Measurements from ENCODE around the gene SEPTIN10.
"Not testable (repeated sequence)": the region's sequence is repeated elsewhere in the genome, so short reads cannot be mapped to it uniquely, and the experiment has no call there.

Gene SEPTIN10

GRCh38 chr2:109633284-109633961 is 19.7 kb upstream of the SEPTIN10 start:
- DNase-seq = no peak

- no peak for DNase-seq
Observed at GRCh38 chr2:109632158-109632789, 18.5 kb upstream of the SEPTIN10 start.

- DNase-seq = no peak
Observed at GRCh38 chr2:109631741-109632140, 18.0 kb upstream of the SEPTIN10 start.

GRCh38 chr2:109630441-109631430 is 17.0 kb upstream of the SEPTIN10 start:
- no peak for DNase-seq

GRCh38 chr2:109629867-109630266 is 16.1 kb upstream of the SEPTIN10 start:
- no peak for DNase-seq

GRCh38 chr2:109628321-109628720 is 14.6 kb upstream of the SEPTIN10 start:
- not testable (repeated sequence) for DNase-seq

- no peak for DNase-seq
Observed at GRCh38 chr2:109624339-109624738, 10.6 kb upstream of the SEPTIN10 start.

- no peak for DNase-seq
Observed at GRCh38 chr2:109623923-109624322, 10.2 kb upstream of the SEPTIN10 start.

- DNase-seq = no peak
Observed at GRCh38 chr2:109623297-109623696, 9.5 kb upstream of the SEPTIN10 start.

GRCh38 chr2:109619032-109619615 is 5.4 kb upstream of the SEPTIN10 start:
- no peak for DNase-seq

- DNase-seq = no peak
Observed at GRCh38 chr2:109616184-109616583, 2.4 kb upstream of the SEPTIN10 start.

- DNase-seq = no peak
Observed at GRCh38 chr2:109615637-109616144, 1.9 kb upstream of the SEPTIN10 start.

GRCh38 chr2:109614715-109615636 is 1.2 kb upstream of the SEPTIN10 start:
- no peak for DNase-seq

- no peak for DNase-seq
Observed at GRCh38 chr2:109613081-109613921, 465 bp downstream of the SEPTIN10 start.

GRCh38 chr2:109611467-109612095 is 2.2 kb downstream of the SEPTIN10 start:
- DNase-seq = no peak

- no peak for DNase-seq
Observed at GRCh38 chr2:109609352-109610024, 4.3 kb downstream of the SEPTIN10 start.

- no peak for DNase-seq
Observed at GRCh38 chr2:109607766-109608165, 6.0 kb downstream of the SEPTIN10 start.

- no peak for DNase-seq
Observed at GRCh38 chr2:109604597-109604996, 9.2 kb downstream of the SEPTIN10 start.

GRCh38 chr2:109602617-109603188 is 11.1 kb downstream of the SEPTIN10 start:
- DNase-seq = no peak
